ENCODE results near the gene KRT38. TPM values are rescaled to one million over a fixed set of nuclear protein-coding genes. Genes with fewer than 3 reads are reported as not detected.

Gene KRT38
- total RNA-seq, 1 experiment from 2014 or later = not detected

- Histone ChIP-seq H3K27me3 (ENCODE audit: low read length) (no peaks in the 10 kb centered on the region), H3K9me3 (ENCODE audit: low read length) (no peaks in the 10 kb centered on the region), H3K36me3 (ENCODE audit: low read depth, low read length) (no peaks in the 10 kb centered on the region), H3K79me2 (ENCODE audit: low read length) (no peaks in the 10 kb centered on the region), H3K4me3 (ENCODE audit: low read length) (no peak overlapping the region), H3K4me2 (ENCODE audit: low read length) (no peak overlapping the region), H3K9me2 (replicated peaks; ENCODE audit: low read length) (no peaks in the 10 kb centered on the region), H4K20me1 (ENCODE audit: low read length) (no peaks in the 10 kb centered on the region), H3K4me1 (ENCODE audit: insufficient read depth, low read length) (peaks cover 6% of the 10 kb centered on the region; the same call in 1 of the 2 replicates), H3K9ac (ENCODE audit: low read length) (no peak overlapping the region), H3F3A (ENCODE audit: low read length, unreplicated experiment) (no peaks in the 10 kb centered on the region), H2AFZ (ENCODE audit: low read length) (no peak overlapping the region), H3K27ac (ENCODE audit: low read length) (no peak overlapping the region)
- POLR2A ChIA-PET (ENCODE audit: unreplicated experiment) = no interaction called here
- DNase-seq = peak; percentile 34
- no peak for TF ChIP-seq EZH2 (IDR thresholded peaks at IDR 0.05; ENCODE audit: low read length, unreplicated experiment)
- TF ChIP-seq CTCF (conservative IDR thresholded peaks at IDR 0.05; ENCODE audit: low read depth, low read length) = no peak
- no peak for TF ChIP-seq EZH2phosphoT487 (IDR thresholded peaks at IDR 0.05; ENCODE audit: borderline replicate concordance, low read length)
- CTCF ChIA-PET = no interaction called here
- intact Hi-C loops (cut with micrococcal nuclease) = no loop called here
- no peak for ATAC-seq
- BruUV-seq (replicated peaks) = no TSS peak
These were observed 6.0 kb upstream of the KRT38 start for GRCh38 chr17:41446806-41447205.

GRCh38 chr17:41444640-41445039, 3.9 kb upstream of the KRT38 start:
- CTCF ChIA-PET = no interaction called here
- Histone ChIP-seq H3K27me3 (ENCODE audit: low read length) (no peaks in the 10 kb centered on the region), H3K4me1 (ENCODE audit: insufficient read depth, low read length) (peaks cover 6% of the 10 kb centered on the region; the same call in 1 of the 2 replicates), H3K27ac (ENCODE audit: low read length) (no peak overlapping the region), H4K20me1 (ENCODE audit: low read length) (no peaks in the 10 kb centered on the region), H3K36me3 (ENCODE audit: low read depth, low read length) (no peaks in the 10 kb centered on the region), H3K9me3 (ENCODE audit: low read length) (no peaks in the 10 kb centered on the region), H3K9me2 (replicated peaks; ENCODE audit: low read length) (no peaks in the 10 kb centered on the region), H2AFZ (ENCODE audit: low read length) (no peak overlapping the region), H3K9ac (ENCODE audit: low read length) (no peak overlapping the region), H3F3A (ENCODE audit: low read length, unreplicated experiment) (no peaks in the 10 kb centered on the region), H3K4me2 (ENCODE audit: low read length) (no peak overlapping the region), H3K4me3 (ENCODE audit: low read length) (no peak overlapping the region), H3K79me2 (ENCODE audit: low read length) (no peaks in the 10 kb centered on the region)
- no peak for TF ChIP-seq CTCF (conservative IDR thresholded peaks at IDR 0.05; ENCODE audit: low read depth, low read length)
- TF ChIP-seq EZH2phosphoT487 (IDR thresholded peaks at IDR 0.05; ENCODE audit: borderline replicate concordance, low read length) = no peak
- TF ChIP-seq EZH2 (IDR thresholded peaks at IDR 0.05; ENCODE audit: low read length, unreplicated experiment) = no peak
- POLR2A ChIA-PET (ENCODE audit: unreplicated experiment) = no interaction called here
- no TSS peak for BruUV-seq (replicated peaks)
- intact Hi-C loops (cut with micrococcal nuclease) = no loop called here
- DNase-seq (no peak), ATAC-seq (no peak)

- no peaks in the 10 kb centered on the region for H3K27me3 ChIP-seq (ENCODE audit: low read length)
- DNase-seq (no peak), ATAC-seq (no peak)
- H3K4me3 ChIP-seq (ENCODE audit: low read length) = no peak overlapping the region
- no peaks in the 10 kb centered on the region for H3K79me2 ChIP-seq (ENCODE audit: low read length)
- no peaks in the 10 kb centered on the region for H3F3A ChIP-seq (ENCODE audit: low read length, unreplicated experiment)
- POLR2A ChIA-PET (ENCODE audit: unreplicated experiment) = no interaction called here
- no peaks in the 10 kb centered on the region for H4K20me1 ChIP-seq (ENCODE audit: low read length)
- no peaks in the 10 kb centered on the region for H3K9me3 ChIP-seq (ENCODE audit: low read length)
- H3K4me2 ChIP-seq (ENCODE audit: low read length) = no peak overlapping the region
- H3K27ac ChIP-seq (ENCODE audit: low read length) = no peak overlapping the region
- no peak overlapping the region for H2AFZ ChIP-seq (ENCODE audit: low read length)
- TF ChIP-seq EZH2 (IDR thresholded peaks at IDR 0.05; ENCODE audit: low read length, unreplicated experiment) = no peak
- no peak for TF ChIP-seq CTCF (conservative IDR thresholded peaks at IDR 0.05; ENCODE audit: low read depth, low read length)
- no peak for TF ChIP-seq EZH2phosphoT487 (IDR thresholded peaks at IDR 0.05; ENCODE audit: borderline replicate concordance, low read length)
- no peak overlapping the region for H3K9ac ChIP-seq (ENCODE audit: low read length)
- CTCF ChIA-PET = no interaction called here
- intact Hi-C loops (cut with micrococcal nuclease) = no loop called here
- H3K36me3 ChIP-seq (ENCODE audit: low read depth, low read length) = no peaks in the 10 kb centered on the region
- no TSS peak for BruUV-seq (replicated peaks)
- H3K9me2 ChIP-seq (replicated peaks; ENCODE audit: low read length) = no peaks in the 10 kb centered on the region
- peaks cover 6% of the 10 kb centered on the region; the same call in 1 of the 2 replicates for H3K4me1 ChIP-seq (ENCODE audit: insufficient read depth, low read length)
These were observed 3.4 kb upstream of the KRT38 start for GRCh38 chr17:41444186-41444585.

Data from PC-3 (cell line).